ENCODE results near the gene GRAMD1B.
A peak's percentile ranks its signal among the peaks of the same experiment; 100 is the strongest.

Gene GRAMD1B

GRCh38 chr11:123526027-123526805 is 96.1 kb downstream of the GRAMD1B start:
- no peak for FAIRE-seq
- no peak for TF ChIP-seq POLR2A (IDR thresholded peaks at IDR 0.05; ENCODE audit: low read depth, low read length)
- DNase-seq (ENCODE audit: insufficient read length, low spot score), result no peak

DNA sequence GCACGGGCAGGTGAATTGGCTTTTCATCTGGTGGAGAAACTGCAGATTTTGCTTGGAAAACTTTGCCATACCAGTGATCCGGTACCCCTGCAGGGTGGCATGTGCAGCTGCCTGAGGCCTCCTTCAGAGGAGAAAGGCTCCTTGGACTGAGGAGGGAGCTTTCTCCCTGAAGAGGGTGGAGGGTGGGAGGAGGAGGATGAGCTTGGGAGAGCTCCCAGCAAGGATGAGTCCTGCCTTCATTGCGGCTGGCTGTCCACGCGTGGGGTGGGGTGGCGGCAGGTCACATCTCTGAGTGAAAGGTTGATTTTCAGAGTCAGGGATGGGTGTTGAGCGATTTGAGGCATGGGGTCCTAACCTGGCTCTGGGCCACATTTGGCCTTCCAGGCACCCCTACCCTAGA is 96.8 kb downstream of the GRAMD1B start:
- FAIRE-seq, result no peak
- no peak for DNase-seq (ENCODE audit: insufficient read length, low spot score)
- no peak for TF ChIP-seq POLR2A (IDR thresholded peaks at IDR 0.05; ENCODE audit: low read depth, low read length)

DNA sequence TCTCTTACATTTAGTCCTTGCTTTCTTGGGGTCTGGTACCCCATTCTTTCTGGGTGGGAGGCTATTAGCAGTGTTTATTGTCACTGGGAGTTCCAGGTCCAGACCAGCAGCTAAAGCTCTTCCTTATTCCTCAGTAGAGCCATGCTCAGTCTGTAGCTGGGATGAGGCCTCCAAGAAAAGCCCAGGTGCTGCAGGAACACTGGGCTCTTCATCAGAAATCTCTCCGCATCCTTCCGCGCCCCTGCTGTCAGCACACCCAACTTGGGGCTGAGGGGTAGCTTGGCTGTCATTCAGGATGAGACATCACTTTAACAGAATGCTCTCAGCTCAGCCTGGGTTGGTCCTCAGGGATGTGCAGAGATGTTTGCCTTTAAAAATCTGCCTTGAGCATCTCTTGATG is 97.5 kb downstream of the GRAMD1B start:
- DNase-seq (ENCODE audit: insufficient read length, low spot score), result no peak
- FAIRE-seq, result no peak
- TF ChIP-seq POLR2A (IDR thresholded peaks at IDR 0.05; ENCODE audit: low read depth, low read length), result no peak

GRCh38 chr11:123527947-123528346 is 97.9 kb downstream of the GRAMD1B start:
- TF ChIP-seq POLR2A (IDR thresholded peaks at IDR 0.05; ENCODE audit: low read depth, low read length), result no peak
- FAIRE-seq (no peak), DNase-seq (ENCODE audit: insufficient read length, low spot score) (no peak)

DNA sequence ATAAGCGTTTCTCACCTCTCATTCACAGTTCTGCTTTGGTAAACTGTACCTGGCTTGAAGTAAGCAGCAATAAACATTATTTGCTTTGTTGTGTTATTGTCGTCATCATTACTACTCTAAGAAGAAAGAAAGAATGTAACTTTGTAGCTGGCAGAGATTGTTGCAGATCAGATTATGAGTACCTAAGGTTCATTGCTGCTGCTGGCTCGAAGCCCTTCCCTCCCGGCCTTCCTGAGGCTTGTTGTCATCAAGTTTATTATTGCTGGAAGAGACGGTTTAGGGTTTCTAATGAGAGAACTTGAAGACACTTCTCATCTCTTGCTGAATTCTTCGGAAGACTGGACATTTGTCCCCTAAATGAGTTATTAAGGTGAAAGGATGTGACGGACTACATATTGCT is 101.3 kb downstream of the GRAMD1B start:
- FAIRE-seq (no peak), DNase-seq (ENCODE audit: insufficient read length, low spot score) (no peak)
- TF ChIP-seq POLR2A (IDR thresholded peaks at IDR 0.05; ENCODE audit: low read depth, low read length), result no peak

DNA sequence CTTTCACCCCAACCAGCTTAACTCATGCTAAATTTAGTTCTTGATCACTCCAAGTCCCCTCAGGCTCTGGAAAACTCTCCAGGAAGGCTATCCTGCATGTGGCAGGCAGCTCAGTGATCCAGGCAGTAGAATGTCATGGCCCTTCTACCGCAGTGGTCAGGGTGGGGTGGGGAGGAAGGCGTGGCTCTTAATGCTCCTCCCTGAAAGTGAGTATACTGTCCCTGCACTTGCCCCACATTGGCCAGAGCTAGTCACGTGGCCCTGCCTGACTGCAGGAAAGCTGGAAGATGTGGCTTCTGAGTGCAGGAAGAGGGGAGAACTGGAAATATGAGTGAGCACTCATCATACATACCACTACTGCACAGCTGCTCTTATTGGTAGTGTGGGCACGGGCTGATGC is 102.1 kb downstream of the GRAMD1B start:
- FAIRE-seq (peak; percentile 30), DNase-seq (ENCODE audit: insufficient read length, low spot score) (no peak)

DNA sequence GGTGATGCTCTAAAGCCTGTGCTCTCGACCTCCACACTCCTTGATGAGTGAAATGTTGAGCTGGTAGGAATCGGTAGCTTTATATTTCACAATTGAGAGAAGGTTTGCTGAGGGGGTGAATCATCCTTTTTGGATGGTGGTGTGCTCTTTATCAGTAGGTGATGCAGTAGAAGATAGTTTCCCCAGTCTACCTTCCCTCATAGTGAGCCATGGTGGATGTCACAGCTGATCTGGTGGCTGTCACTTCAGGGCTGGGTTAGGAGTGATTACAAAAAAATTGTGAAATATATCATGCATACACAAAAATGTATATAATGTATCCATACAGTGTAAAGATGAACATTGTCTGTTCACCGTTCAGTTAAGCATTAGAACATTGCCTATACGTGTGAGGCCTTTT is 105.3 kb downstream of the GRAMD1B start:
- no peak for FAIRE-seq
- no peak for DNase-seq (ENCODE audit: insufficient read length, low spot score)
- TF ChIP-seq POLR2A (IDR thresholded peaks at IDR 0.05; ENCODE audit: low read depth, low read length), result no peak

More for the DNA sequence above, 102.1 kb downstream of the GRAMD1B start:
- TF ChIP-seq POLR2A (IDR thresholded peaks at IDR 0.05; ENCODE audit: low read depth, low read length), result no peak

DNA sequence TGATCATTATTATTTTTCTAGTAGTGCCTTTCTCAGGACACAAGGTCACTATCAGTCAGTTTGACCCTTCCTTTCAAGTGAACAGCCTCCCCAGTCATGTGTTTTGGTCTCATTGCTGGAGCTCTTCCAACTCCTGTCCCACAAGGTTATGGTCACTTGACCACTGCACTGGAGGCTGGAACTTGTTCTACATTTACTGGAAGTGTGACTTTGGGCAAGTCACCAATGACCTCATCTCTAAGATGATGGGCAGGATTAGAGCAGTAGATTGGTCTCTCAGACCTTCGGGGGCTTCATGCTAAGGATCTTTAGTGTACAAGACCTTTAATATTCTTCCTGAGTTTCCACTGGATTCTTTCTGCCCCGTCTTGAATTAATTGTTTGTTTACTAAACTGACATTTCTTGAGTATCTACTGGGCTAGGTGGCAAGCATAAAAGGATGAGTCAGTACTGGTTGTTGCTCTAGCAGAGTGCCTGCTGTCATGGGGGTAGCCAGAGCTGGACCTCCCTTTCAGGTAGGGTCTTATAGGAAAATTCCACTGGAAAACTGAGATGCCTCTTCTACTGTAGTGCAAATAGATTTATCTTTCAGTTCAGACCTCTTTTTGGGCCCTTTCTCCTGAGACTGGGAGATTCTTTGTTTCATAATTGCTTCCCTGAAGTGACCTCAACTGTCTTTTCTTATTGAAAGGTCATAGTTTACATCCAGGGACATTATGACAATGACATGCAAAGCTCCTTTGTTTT is 106.8 kb downstream of the GRAMD1B start:
- DNase-seq (ENCODE audit: insufficient read length, low spot score), result no peak
- no peak for TF ChIP-seq POLR2A (IDR thresholded peaks at IDR 0.05; ENCODE audit: low read depth, low read length)
- FAIRE-seq, result peak; percentile 81

GRCh38 chr11:123537726-123538125 is 107.7 kb downstream of the GRAMD1B start:
- FAIRE-seq (no peak), DNase-seq (ENCODE audit: insufficient read length, low spot score) (no peak)
- TF ChIP-seq POLR2A (IDR thresholded peaks at IDR 0.05; ENCODE audit: low read depth, low read length), result no peak

- no peak for DNase-seq (ENCODE audit: insufficient read length, low spot score)
- no peak for TF ChIP-seq POLR2A (IDR thresholded peaks at IDR 0.05; ENCODE audit: low read depth, low read length)
- peak; percentile 58 for FAIRE-seq
Observed at GRCh38 chr11:123543797-123544196, 113.7 kb downstream of the GRAMD1B start.

- no peak for TF ChIP-seq POLR2A (IDR thresholded peaks at IDR 0.05; ENCODE audit: low read depth, low read length)
- FAIRE-seq, result no peak
- DNase-seq (ENCODE audit: insufficient read length, low spot score), result no peak
Observed at GRCh38 chr11:123544631-123545375, 114.7 kb downstream of the GRAMD1B start.

- DNase-seq (ENCODE audit: insufficient read length, low spot score) (no peak), FAIRE-seq (no peak)
- TF ChIP-seq POLR2A (IDR thresholded peaks at IDR 0.05; ENCODE audit: low read depth, low read length), result no peak
Observed at GRCh38 chr11:123545726-123546270, 115.7 kb downstream of the GRAMD1B start.

GRCh38 chr11:123546515-123546914 is 116.4 kb downstream of the GRAMD1B start:
- FAIRE-seq (no peak), DNase-seq (ENCODE audit: insufficient read length, low spot score) (no peak)
- TF ChIP-seq POLR2A (IDR thresholded peaks at IDR 0.05; ENCODE audit: low read depth, low read length), result no peak

- TF ChIP-seq POLR2A (IDR thresholded peaks at IDR 0.05; ENCODE audit: low read depth, low read length), result no peak
- FAIRE-seq (no peak), DNase-seq (ENCODE audit: insufficient read length, low spot score) (no peak)
Observed at GRCh38 chr11:123547180-123547579, 117.1 kb downstream of the GRAMD1B start.
